Measurements from ENCODE around the gene NOL4.
A peak's percentile ranks its signal among the peaks of the same experiment; 100 is the strongest.

DNA sequence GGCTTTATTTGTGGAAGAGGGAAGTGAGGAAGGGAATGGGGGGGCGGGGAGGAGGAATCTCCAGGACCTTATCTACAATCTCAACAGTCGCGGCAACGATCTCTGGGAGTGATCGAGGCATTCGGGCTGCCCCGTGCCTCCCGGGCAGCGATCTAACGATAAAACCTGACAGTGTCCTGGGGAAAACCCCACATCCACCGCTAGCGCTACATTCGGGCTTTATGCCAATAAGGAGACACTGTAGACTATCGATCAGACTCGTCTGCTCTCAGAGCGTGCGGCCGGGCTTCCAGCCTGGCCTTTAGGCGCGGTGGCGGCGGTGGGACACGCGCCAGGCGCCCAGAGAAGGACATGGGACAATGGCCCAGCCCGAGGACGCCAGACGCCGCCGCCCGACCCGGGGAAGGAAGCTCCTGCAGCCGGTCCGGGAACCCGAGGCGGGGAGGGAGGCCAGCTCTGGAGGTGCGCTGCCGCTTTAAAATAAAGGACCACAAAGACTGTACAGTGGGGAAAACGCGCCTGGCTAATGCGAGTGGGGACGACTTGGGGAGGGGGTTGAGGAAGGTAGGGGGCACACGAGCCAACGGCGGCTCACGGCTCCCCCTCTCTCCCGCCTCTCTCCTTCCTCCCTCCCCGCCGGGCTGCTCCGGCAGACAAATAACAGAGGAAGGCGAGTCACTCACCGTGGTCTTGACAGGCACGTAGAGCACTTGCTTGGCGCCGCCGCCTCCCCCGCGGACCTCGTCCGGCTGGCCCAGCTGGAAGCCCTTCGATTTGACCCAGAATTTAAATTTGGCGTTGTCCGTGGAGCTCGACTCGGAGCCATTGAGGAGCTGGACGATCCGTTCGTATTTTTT lies 2.2 kb downstream of the NOL4 start:
- TF ChIP-seq, protein P1, sequence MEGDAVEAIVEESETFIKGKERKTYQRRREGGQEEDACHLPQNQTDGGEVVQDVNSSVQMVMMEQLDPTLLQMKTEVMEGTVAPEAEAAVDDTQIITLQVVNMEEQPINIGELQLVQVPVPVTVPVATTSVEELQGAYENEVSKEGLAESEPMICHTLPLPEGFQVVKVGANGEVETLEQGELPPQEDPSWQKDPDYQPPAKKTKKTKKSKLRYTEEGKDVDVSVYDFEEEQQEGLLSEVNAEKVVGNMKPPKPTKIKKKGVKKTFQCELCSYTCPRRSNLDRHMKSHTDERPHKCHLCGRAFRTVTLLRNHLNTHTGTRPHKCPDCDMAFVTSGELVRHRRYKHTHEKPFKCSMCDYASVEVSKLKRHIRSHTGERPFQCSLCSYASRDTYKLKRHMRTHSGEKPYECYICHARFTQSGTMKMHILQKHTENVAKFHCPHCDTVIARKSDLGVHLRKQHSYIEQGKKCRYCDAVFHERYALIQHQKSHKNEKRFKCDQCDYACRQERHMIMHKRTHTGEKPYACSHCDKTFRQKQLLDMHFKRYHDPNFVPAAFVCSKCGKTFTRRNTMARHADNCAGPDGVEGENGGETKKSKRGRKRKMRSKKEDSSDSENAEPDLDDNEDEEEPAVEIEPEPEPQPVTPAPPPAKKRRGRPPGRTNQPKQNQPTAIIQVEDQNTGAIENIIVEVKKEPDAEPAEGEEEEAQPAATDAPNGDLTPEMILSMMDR (IDR thresholded peaks at IDR 0.05; ENCODE audit: insufficient read depth, low read depth, low read length) = no peak
- TF ChIP-seq EZH2 (IDR thresholded peaks at IDR 0.05; ENCODE audit: insufficient read depth, low read length) = peak; percentile 72
